TTC549 (cell line): ENCODE results near the gene SLC22A9.
"Not testable (repeated sequence)": the region's sequence is repeated elsewhere in the genome, so short reads cannot be mapped to it uniquely, and the experiment has no call there.

Experiments
- FAIRE-seq: peaks from 2 replicates; lab custom pipeline; 2012; peaks lifted over from hg19 to GRCh38; lab: Jason Lieb, UNC

SLC22A9 gene

GRCh38 chr11:63369165-63369970 is at the start of gene SLC22A9:
SLC22A9 (plus strand) TSS chr11:63369785; CDS start chr11:63370057, 272 bp downstream.
- no peak for FAIRE-seq

GRCh38 chr11:63321723-63322122 is 47.9 kb upstream of the SLC22A9 start:
- no peak for FAIRE-seq

GRCh38 chr11:63335089-63335488 is 34.5 kb upstream of the SLC22A9 start:
- FAIRE-seq = not testable (repeated sequence)

GRCh38 chr11:63337070-63337469 is 32.5 kb upstream of the SLC22A9 start:
- FAIRE-seq = no peak

- FAIRE-seq = no peak
These were observed 26.5 kb upstream of the SLC22A9 start for GRCh38 chr11:63343130-63343529.

GRCh38 chr11:63352144-63352543 is 17.4 kb upstream of the SLC22A9 start:
- no peak for FAIRE-seq

GRCh38 chr11:63362196-63362793 is 7.3 kb upstream of the SLC22A9 start:
- FAIRE-seq = no peak

- no peak for FAIRE-seq
These were observed 495 bp downstream of the SLC22A9 start for GRCh38 chr11:63369971-63370588.

- FAIRE-seq = no peak
These were observed 1.8 kb downstream of the SLC22A9 start for GRCh38 chr11:63371396-63371795.

GRCh38 chr11:63375434-63375833 is 5.8 kb downstream of the SLC22A9 start:
- no peak for FAIRE-seq

- FAIRE-seq = no peak
These were observed 10.5 kb downstream of the SLC22A9 start for GRCh38 chr11:63380130-63380529.

GRCh38 chr11:63395697-63396096 is 26.1 kb downstream of the SLC22A9 start:
- FAIRE-seq = no peak

GRCh38 chr11:63404161-63404935 is 34.8 kb downstream of the SLC22A9 start:
- FAIRE-seq = no peak

- no peak for FAIRE-seq
These were observed 35.5 kb downstream of the SLC22A9 start for GRCh38 chr11:63405114-63405513.

GRCh38 chr11:63406458-63406857 is 36.9 kb downstream of the SLC22A9 start:
- FAIRE-seq = no peak

- no peak for FAIRE-seq
These were observed 47.7 kb downstream of the SLC22A9 start for GRCh38 chr11:63417174-63417852.

GRCh38 chr11:63427971-63428508 is 58.5 kb downstream of the SLC22A9 start:
- no peak for FAIRE-seq

GRCh38 chr11:63430731-63431130 is 61.1 kb downstream of the SLC22A9 start:
- not testable (repeated sequence) for FAIRE-seq

- not testable (repeated sequence) for FAIRE-seq
These were observed 65.8 kb downstream of the SLC22A9 start for GRCh38 chr11:63435351-63435750.

GRCh38 chr11:63435831-63436230 is 66.2 kb downstream of the SLC22A9 start:
- FAIRE-seq = not testable (repeated sequence)

GRCh38 chr11:63443714-63444113 is 74.1 kb downstream of the SLC22A9 start:
- FAIRE-seq = no peak

- no peak for FAIRE-seq
These were observed 74.6 kb downstream of the SLC22A9 start for GRCh38 chr11:63444160-63444559.
